Caco-2 (cell line): ENCODE measurements around the gene ZPR1. TPM values are rescaled to one million over a fixed set of nuclear protein-coding genes. Genes with fewer than 3 reads are reported as not detected.

Source experiments
- BruUV-seq: library from RNA; stranded (reverse); fragments of 400-500 nt; replicated peaks from 2 replicates; lab custom pipeline; 2021; lab: Mats Ljungman, UMichigan
- CTCF ChIA-PET: fragments of 300-600 bp; sonication (Branson Sonifier 250); formaldehyde crosslinking; loops from one replicate; lab custom pipeline; 2022; ENCODE audit warnings: antibody characterized with exemption; lab: Charles Lee
- POLR2A ChIA-PET: fragments of 300-600 bp; sonication (Branson Sonifier 250); formaldehyde crosslinking; loops from one replicate; lab custom pipeline; 2022; ENCODE audit warnings: antibody characterized with exemption; lab: Charles Lee
- DNase-seq, 2 experiments: peaks; one replicate each; pipeline versions ENCODE4 v3.0.0 to v3.0.0-alpha.2; 2020 to 2022
- H3K27me3 ChIP-seq: replicated peaks from 2 replicates; pipeline ENCODE4 v1.6.0; 2011; ENCODE audit warnings: low read length; ENCODE audit not compliant: control insufficient read depth, insufficient read depth
- H3K36me3 ChIP-seq: 2 replicates; pipeline ENCODE4 v1.5.1; 2011; ENCODE audit warnings: low read length; ENCODE audit not compliant: control insufficient read depth, insufficient read depth
- H3K4me1 ChIP-seq: fragments of 250-450 bp; sonication (Bioruptor Pico); 2 replicates; pipeline ENCODE4 v1.5.1; 2020; ENCODE audit warnings: mild to moderate bottlenecking
- H3K4me3 ChIP-seq: 2 replicates; pipeline ENCODE4 v1.5.1; 2011; ENCODE audit warnings: low read depth, mild to moderate bottlenecking, control low read depth, low read length
- H3K9me3 ChIP-seq: fragments of 250-450 bp; sonication (Bioruptor Pico); 2 replicates; pipeline ENCODE4 v1.5.1; 2020; ENCODE audit warnings: mild to moderate bottlenecking, moderate library complexity
- H3K27ac Mint-ChIP-seq: one replicate; pipeline ENCODE4 v1.8.0; 2022; ENCODE audit warnings: mixed read lengths; ENCODE audit not compliant: unreplicated experiment
- H3K27me3 Mint-ChIP-seq: one replicate; pipeline ENCODE4 v1.8.0; 2022; ENCODE audit warnings: mixed read lengths; ENCODE audit not compliant: insufficient read depth, unreplicated experiment
- H3K36me3 Mint-ChIP-seq: one replicate; pipeline ENCODE4 v1.8.0; 2022; ENCODE audit warnings: mild to moderate bottlenecking, mixed read lengths; ENCODE audit not compliant: insufficient read depth, unreplicated experiment
- H3K4me1 Mint-ChIP-seq: one replicate; pipeline ENCODE4 v1.8.0; 2022; ENCODE audit warnings: low read depth, mixed read lengths; ENCODE audit not compliant: unreplicated experiment
- H3K4me3 Mint-ChIP-seq: one replicate; pipeline ENCODE4 v1.8.0; 2022; ENCODE audit warnings: mild to moderate bottlenecking, moderate library complexity, mixed read lengths; ENCODE audit not compliant: unreplicated experiment
- H3K9me3 Mint-ChIP-seq: one replicate; pipeline ENCODE4 v1.8.0; 2022; ENCODE audit warnings: mixed read lengths; ENCODE audit not compliant: unreplicated experiment
- CTCF ChIP-seq, 2 experiments: fragments of 200-600 bp in 1 of 2; IDR thresholded peaks; 1 replicate in 1 of 2; 2 replicates in 1 of 2; pipeline versions ENCODE4 v1.5.1 to v1.8.0; 2011 to 2022; ENCODE audit warnings: antibody characterized with exemption in 1 of 2, control low read depth in 1 of 2, inconsistent platforms in 1 of 2, low read depth in 1 of 2, low read length in 1 of 2, mild to moderate bottlenecking in 1 of 2, moderate library complexity in 1 of 2; ENCODE audit not compliant: insufficient read depth in 1 of 2, severe bottlenecking in 1 of 2, unreplicated experiment in 1 of 2
- intact Hi-C: fragments of 100-400 bp; cut with micrococcal nuclease; formaldehyde crosslinking; loops from one replicate; pipeline ENCODE4 v1.10.0; 2022; ENCODE audit not compliant: unreplicated experiment
- total RNA-seq: library from RNA; stranded (reverse); gene quantifications from 2 replicates; pipeline ENCODE4 v1.2.3, GENCODE V29; 2022

Gene ZPR1
- total RNA-seq, 1 experiment from 2014 or later = 194 TPM

DNA sequence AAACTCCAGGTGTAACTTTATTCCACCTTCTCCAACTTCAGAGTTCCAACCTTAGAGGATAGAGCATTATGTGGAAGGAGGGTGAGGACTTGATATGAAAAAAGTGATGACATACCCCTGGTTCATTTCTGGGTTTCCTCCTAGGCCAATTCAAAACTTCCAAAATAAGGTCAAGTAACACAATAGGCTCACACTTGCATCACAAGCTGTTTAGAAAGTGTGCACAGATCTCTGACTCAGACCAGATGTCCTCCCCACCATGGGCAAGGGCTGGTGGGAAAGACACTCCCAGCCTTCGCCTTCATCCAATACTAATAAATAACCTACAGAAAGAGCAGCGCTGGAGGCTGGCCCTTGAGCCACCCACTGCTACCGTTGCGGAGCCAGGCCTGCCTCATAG, 9.3 kb downstream of the ZPR1 start:
- TSS peak; percentile 13 for BruUV-seq
- ChIA-PET POLR2A (no interaction called here), CTCF (no interaction called here)
- Mint-ChIP-seq H3K27me3 (no peaks in the 10 kb centered on the region), H3K27ac (no peak overlapping the region), H3K9me3 (no peaks in the 10 kb centered on the region), H3K4me3 (no peak overlapping the region), H3K4me1 (peaks cover 26% of the 10 kb centered on the region), H3K36me3 (peaks cover 93% of the 10 kb centered on the region)
- no peak for TF ChIP-seq CTCF (IDR thresholded peaks at IDR 0.05; ENCODE audit: insufficient read depth in 1 of 2, low read depth in 1 of 2, low read length in 1 of 2, severe bottlenecking in 1 of 2, unreplicated experiment in 1 of 2)
- no peak overlapping the region for H3K4me3 ChIP-seq
- no peak for DNase-seq
- H3K4me1 ChIP-seq = peaks cover 12% of the 10 kb centered on the region
- intact Hi-C loops = no loop called here
- H3K27me3 ChIP-seq = no peaks in the 10 kb centered on the region
- no peaks in the 10 kb centered on the region for H3K9me3 ChIP-seq
- H3K36me3 ChIP-seq = peaks cover 18% of the 10 kb centered on the region

DNA sequence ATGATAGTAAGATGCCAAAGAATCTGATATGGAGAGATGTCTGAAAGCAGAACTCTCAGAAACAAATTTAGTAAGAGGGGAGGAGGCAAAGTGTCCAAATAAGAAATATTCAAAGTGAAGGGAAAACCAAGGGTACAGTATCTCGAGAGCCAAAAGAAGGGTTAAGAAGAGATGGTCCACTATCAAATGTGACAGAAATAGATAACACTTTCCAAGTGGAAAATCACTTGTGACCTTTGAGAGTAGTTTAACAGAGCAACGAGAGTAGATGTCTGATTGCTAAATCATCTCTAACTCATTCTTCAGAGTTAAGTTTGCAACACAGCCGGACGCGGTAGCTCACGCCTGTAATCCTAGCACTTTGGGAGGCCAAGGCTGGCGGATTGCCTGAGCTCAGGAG, 10.8 kb downstream of the ZPR1 start:
- ChIA-PET CTCF (interaction anchor here (2.1 kb wide), 1 partner anchor 14 kb away, joined by 5 read pairs; the partner anchor contains the start of gene APOA5), POLR2A (interaction anchor here (1.1 to 1.5 kb wide), 2 partner anchors 10 to 60 kb away, joined by 4 to 5 read pairs; partner anchors contain the start of genes APOA1 and ZPR1)

DNA sequence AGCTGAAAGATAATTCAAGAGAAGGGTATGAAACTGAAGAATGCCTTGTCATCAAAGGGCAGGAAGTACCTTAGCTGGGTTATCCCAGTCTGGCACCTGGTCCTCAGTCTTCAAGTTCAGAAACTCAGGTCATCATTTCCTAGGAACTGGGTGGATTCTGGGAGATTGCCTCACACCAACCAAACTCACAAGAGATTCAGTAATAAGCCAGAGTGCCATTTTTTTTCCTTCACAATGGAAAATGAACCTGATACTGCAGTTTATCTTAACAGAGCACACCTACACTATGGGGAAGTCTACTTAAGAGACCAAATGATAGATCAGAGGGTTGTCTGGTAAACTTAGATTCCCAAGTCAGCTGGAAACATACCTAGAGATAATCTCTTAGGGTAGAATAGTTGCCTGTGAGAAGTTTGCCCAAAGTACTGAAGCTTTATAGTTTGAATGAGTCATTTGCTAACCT, 11.3 kb downstream of the ZPR1 start:
- peaks cover 35% of the 10 kb centered on the region for H3K4me1 Mint-ChIP-seq
- intact Hi-C loops = no loop called here
- no peak for TF ChIP-seq CTCF (IDR thresholded peaks at IDR 0.05; ENCODE audit: insufficient read depth in 1 of 2, low read depth in 1 of 2, low read length in 1 of 2, severe bottlenecking in 1 of 2, unreplicated experiment in 1 of 2)
- H3K9me3 Mint-ChIP-seq = no peaks in the 10 kb centered on the region
- H3K36me3 Mint-ChIP-seq = peaks cover 89% of the 10 kb centered on the region
- ChIA-PET POLR2A (interaction anchor here (1.1 to 1.5 kb wide), 2 partner anchors 11 to 61 kb away, joined by 4 to 5 read pairs; partner anchors contain the start of genes APOA1 and ZPR1), CTCF (interaction anchor here (2.1 kb wide), 1 partner anchor 14 kb away, joined by 5 read pairs; the partner anchor contains the start of gene APOA5)
- H3K36me3 ChIP-seq = peaks cover 16% of the 10 kb centered on the region
- BruUV-seq = no TSS peak
- H3K4me1 ChIP-seq = peaks cover 19% of the 10 kb centered on the region
- no peaks in the 10 kb centered on the region for H3K9me3 ChIP-seq
- no peaks in the 10 kb centered on the region for H3K27me3 ChIP-seq
- no peak overlapping the region for H3K4me3 Mint-ChIP-seq
- no peaks in the 10 kb centered on the region for H3K27me3 Mint-ChIP-seq
- no peak overlapping the region for H3K27ac Mint-ChIP-seq
- no peak overlapping the region for H3K4me3 ChIP-seq
- DNase-seq = no peak

More for the DNA sequence above, 10.8 kb downstream of the ZPR1 start:
- intact Hi-C loops = no loop called here
- H3K9me3 ChIP-seq = no peaks in the 10 kb centered on the region
- H3K4me1 Mint-ChIP-seq = peaks cover 30% of the 10 kb centered on the region
- no peak for TF ChIP-seq CTCF (IDR thresholded peaks at IDR 0.05; ENCODE audit: insufficient read depth in 1 of 2, low read depth in 1 of 2, low read length in 1 of 2, severe bottlenecking in 1 of 2, unreplicated experiment in 1 of 2)
- BruUV-seq = no TSS peak
- no peak overlapping the region for H3K4me3 Mint-ChIP-seq
- no peak overlapping the region for H3K4me3 ChIP-seq
- H3K27ac Mint-ChIP-seq = no peak overlapping the region
- H3K36me3 Mint-ChIP-seq = peaks cover 93% of the 10 kb centered on the region
- peaks cover 14% of the 10 kb centered on the region for H3K4me1 ChIP-seq
- no peaks in the 10 kb centered on the region for H3K27me3 Mint-ChIP-seq
- peaks cover 15% of the 10 kb centered on the region for H3K36me3 ChIP-seq
- no peak for DNase-seq
- no peaks in the 10 kb centered on the region for H3K9me3 Mint-ChIP-seq
- no peaks in the 10 kb centered on the region for H3K27me3 ChIP-seq
